GM19238 (cell line): ENCODE results near the gene AP3D1.
"Not testable (repeated sequence)": the region's sequence is repeated elsewhere in the genome, so short reads cannot be mapped to it uniquely, and the experiment has no call there.

ENCODE experiments used
- DNase-seq: peaks from one replicate; pipeline ENCODE4 v3.0.0; 2011; ENCODE audit warnings: low spot score; ENCODE audit not compliant: insufficient read length

Gene AP3D1

DNA sequence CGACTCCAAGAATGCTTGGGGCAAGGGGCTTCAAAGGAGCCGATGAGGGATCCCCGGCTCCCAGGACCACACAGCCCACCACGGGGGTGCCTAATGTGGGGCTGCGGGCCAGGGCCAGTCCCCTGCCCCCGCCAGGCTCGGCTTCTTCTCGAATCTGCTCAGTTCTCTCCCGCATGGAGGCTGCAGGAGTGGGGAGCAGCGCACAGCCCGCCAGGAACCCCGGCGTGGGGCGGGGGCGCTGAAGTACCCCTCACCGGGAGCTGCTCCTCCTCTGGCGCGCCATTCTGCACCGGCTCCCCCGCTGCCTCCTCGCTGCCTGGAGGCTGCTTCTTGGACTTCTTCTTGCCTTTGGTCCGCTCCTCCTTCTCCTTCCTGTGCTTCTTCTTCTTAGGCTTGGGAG lies 39.9 kb downstream of the AP3D1 start:
- no peak for DNase-seq

DNA sequence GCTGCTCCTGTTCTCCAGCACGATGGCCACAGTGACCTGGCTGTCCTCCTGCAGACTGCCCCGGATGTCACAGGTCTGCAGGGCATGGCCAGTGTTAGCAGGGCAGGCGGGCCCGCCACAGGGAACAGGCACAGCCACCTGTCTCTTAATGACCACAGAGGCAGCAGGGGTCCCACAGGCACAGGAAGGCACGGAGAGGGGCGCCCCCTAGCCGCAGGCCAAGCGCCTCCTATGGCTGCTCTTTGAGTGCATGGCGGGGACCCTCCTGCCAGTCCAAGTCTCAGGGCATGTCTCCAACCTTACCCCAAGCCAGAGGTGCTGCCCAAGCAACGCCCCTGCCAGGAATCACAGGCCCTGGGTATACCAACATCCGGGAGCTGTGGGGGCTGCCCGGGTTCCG lies 40.5 kb downstream of the AP3D1 start:
- no peak for DNase-seq

DNA sequence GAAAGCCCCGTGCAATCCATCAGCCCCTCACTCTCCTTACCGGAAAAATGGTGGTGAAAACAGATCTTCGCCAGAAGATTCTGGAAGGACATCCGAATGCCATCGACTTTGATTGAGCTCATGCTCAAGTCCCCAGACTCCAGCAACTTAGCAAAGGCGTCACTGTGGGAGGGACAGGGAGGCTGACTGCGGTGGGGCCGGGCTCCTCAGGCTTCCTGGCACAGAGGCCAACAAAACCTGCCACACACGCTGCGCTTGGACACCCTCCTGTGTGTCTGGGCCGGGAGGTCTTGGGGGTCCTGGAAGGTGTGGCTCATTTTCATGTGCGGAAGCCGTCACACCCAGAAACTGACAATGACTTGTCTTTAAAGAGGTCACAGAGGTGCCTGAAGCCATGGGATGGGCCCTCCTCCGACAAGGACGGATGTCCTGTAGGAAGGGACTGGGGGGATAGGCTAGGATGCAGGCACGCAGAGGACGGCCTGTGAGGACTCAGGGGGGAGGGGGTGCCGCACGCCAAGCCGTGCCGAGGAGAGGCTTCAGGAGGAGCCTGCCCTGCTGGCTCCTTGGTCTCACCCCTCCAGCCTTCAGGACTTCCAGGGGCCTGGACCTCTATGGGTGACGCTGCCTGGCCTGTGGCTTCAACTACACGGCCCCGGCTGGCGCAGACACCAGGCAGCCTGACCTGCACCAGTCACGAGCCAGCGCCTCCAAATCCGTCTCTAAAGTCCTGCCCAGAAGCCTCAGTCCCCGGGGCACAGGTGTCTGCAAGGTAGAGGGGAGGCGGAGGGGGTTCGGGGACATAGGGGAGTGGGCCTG lies 42.1 kb downstream of the AP3D1 start:
- DNase-seq, result no peak

DNA sequence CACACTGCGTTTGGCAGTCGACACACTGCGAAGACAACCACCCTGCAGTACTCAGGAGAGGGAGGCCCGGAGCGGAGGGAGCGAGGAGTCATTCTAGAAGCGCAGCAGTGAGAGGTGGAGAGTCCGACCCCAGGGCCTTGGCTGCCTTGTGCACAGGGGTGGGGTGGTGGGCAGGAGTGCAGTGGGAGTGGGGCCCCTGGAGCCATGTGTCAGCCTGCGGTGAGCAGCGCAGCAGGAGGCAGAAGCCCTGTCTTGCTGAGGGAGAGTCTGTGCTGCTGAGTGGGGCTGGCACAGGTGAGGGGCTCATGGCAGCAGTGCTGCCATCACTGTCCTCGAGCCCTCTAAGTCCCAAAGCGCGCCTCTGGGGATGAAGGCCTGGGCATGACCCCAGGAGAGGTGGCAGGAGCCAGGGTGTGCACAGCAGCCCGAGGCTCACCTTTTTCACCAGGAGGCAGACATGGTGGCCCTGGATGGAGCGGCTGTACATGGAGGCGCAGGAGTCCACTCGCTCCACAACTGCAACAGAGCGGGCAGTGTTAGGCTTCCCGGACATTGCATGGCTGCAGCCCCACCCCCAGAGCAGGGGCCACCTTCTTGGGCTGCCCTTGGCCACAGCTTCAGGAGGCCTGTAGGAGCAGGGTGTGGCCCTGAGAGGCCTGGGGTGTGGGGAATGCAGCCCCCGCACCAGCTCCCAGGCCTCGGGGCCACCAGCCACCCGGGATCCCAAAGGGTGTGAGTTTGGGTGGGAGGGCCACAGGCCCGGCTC lies 42.9 kb downstream of the AP3D1 start:
- DNase-seq, result no peak

DNA sequence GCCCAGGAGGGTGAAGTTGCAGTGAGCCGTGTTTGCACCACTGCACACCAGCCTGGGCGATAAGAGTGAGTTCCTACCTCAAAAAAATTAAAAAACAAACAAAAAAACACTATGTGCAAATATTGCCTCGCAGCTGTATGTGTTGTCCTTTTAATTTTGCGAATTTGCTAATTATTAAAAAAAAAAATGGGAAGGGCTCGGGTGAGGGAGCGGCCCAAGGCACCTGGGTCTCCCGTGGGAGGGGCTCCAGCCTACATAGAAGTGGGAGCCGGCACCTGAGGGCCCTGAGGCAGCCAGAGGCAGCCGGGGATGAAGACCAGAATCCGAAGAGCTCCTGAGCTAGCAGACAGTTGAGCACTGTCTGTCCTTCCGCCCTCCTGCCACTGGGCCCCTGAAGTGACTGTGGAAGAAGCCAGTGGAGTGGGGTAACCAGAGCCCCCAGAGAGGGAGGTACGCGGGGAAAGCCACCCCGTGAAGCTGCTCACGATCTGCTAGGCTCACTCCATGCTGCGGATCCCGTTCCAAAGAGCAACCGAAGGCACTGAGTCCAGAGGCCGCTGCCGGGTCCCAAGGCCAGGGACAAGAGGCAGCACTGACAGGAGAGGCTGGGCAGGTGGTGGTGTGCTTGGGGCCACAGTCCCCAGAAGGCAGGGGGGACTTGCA lies 48.2 kb downstream of the AP3D1 start:
- no peak for DNase-seq

DNA sequence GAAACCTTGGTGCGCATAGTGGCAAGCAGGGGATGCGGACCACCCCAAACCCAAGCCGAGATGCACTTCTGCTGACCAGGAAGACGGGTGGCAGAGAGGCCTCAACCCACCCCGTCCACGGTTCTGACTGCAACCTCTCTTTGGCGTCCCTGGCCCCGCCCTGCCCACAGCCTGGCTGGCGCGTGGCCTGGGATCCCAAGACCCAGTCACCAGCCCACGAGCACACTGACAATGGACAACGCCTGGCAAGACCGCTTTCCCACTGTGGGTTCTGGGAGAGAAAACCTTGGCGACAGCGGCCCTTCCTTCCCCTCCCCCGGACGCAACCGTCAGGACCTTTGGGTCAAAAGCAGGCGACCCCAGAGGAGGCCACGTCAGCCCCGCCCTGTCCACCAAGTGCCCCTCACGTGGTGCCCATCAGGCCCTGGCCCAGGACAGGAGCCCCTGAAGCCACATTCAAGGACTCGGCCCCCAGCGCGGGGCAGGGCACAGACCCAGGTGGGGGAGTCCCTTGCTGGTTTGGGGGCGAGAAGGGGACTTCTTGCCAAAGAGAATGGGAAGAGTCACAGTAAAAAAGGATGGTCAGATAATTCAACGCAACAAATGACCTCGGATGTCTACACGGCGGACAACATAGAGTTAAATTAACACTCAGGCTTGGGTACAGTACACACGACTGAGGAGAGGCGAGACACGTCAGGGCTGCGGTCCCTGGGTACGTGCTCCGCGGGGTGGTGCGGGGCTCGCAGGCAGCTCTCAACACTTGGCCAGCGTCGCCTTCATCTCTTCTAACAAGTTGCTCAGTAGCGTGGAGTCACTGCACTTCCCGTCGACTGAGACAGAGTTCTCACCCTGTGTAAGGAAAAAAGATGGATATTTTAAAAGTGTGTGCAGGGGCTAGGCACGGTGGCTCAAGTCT lies 49.7 kb downstream of the AP3D1 start:
- DNase-seq, result no peak

DNA sequence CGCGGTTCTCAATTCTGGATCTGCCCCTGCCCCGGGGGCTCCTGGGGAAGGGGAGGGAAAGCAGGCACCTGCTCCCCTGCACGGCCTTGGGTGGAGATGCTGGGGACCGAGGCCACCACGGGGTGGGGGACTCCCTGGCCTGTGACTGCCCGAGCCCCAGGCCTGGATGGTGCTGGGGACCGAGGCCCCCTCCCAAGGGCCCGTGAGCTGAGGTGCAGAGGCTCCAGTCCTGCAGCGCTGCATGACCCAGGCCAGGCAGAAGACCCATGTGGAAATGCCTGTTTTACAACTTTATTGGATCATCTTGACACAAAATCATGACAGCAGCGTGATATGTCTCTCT lies 50.7 kb downstream of the AP3D1 start:
- no peak for DNase-seq

DNA sequence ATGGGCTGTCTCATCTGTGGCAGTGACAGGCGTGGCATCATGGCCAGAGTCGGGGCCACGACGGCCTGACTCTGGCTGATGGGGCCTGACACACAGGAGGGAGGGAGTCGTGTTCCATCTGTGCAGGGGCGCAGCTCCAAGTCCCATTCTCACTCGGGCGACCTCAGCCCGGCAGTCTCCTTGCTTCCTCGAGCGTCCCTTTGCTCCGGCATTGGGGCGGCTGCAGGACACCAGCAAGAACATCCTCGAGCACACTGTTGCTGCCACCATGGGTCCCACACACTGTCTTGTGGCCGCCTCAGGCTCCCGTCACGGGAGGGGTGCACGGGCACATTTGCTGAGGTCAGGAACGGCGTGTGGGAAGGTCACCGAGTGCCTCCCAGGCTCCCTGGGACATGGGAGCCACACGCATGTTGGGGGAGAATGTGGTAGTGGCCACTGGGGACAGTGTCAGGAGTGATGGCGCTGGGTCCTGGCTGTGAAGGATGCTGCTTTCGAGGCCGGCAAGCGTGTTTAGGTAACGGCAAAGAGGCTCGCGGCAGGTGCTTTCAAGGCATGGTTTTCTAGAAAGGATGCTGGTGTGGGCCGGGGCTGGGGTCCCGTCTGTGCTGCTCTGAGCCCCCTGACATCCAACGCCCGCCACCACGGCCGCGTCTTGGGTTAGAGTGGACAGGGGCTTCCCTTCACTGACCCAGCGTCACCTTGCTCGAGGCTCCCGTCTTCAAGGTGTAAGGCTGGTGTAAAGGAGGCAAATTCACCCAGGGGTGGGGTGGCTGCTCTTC lies 51.2 kb downstream of the AP3D1 start:
- no peak for DNase-seq

DNA sequence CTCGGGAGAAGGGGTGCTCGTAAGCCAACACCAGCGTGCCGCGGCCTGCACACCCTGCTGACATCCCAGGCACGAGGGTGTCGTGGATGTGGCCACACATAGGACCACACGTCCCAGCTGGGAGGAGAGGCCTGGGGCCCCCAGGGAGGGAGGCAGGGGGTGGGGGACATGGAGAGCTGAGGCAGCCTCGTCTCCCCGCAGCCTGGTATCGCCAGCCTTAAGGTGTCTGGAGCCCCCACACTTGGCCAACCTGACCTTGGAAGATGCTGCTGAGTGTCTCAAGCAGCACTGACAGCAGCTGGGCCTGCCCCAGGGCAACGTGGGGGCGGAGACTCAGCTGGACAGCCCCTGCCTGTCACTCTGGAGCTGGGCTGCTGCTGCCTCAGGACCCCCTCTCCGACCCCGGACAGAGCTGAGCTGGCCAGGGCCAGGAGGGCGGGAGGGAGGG lies 52.3 kb downstream of the AP3D1 start:
- DNase-seq, result no peak

DNA sequence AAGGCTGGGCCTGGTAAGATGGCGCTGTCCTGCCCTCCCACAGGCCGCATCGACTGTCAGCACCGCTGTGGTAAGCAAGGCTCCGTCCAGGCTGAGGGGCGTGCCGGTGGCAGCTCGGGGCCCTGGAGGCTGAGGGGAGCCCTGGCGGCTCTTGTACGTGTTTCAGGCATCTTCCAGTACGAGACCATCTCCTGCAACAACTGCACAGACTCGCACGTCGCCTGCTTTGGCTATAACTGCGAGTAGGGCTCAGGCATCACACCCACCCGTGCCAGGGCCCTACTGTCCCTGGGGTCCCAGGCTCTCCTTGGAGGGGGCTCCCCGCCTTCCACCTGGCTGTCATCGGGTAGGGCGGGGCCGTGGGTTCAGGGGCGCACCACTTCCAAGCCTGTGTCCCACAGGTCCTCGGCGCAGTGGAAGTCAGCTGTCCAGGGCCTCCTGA lies 53.5 kb downstream of the AP3D1 start:
- no peak for DNase-seq

DNA sequence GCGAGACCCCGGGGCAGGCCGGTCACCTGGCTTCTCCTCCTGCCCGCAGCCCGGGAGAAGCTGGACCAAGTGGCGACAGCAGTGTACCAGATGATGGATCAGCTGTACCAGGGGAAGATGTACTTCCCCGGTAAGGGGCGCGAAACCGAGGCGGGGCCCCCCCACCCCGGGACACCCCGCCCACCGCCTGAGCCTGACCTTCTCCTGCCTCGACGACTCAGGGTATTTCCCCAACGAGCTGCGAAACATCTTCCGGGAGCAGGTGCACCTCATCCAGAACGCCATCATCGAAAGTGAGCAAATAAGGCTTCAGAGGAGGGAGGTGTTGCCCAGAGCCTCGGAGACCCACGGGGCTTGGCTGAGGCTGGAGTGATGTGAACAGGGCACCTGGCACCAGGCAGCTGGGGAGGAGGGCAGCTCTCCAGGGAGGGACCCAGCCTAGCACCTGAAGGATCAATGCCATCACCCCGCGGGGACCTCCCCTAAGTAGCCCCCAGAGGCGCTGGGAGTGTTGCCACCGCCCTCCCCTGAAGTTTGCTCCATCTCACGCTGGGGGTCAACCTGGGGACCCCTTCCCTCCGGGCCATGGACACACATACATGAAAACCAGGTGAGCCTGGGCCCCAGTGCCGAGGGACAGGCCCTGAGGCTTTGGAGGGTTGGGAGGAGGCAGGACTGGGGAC lies 54.0 kb downstream of the AP3D1 start:
- no peak for DNase-seq

DNA sequence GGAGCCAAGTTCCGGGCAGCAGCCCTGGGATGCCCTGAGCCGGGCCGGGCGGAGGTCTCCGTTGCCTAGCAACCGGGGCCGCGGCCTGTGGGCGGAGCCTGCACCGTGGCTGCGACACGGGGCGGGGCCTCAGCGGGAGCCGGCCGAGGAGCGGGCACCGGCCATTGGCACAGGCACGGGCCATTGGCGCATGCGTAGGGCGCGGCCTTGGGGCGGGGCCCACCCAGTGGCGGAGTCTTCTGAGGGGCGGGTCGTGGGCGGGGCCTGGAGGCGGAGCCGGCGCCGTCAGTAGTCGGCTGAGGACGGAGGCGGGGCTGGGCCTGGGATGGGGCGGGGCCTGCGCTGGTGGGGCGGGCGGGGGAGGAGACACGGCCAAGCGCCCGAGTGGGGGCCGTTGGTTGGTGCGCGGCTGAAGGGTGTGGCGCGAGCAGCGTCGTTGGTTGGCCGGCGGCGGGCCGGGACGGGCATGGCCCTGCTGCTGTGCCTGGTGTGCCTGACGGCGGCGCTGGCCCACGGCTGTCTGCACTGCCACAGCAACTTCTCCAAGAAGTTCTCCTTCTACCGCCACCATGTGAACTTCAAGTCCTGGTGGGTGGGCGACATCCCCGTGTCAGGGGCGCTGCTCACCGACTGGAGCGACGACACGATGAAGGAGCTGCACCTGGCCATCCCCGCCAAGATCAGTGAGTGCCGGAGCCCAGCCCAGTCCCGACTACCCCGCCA lies 54.7 kb downstream of the AP3D1 start, which contains the start of gene IZUMO4:
Gene IZUMO4 (plus strand): TSS at position 436 of the 723 bp plus-strand sequence. CDS start 31 bp downstream, at position 467.
- DNase-seq, result peak; percentile 97

DNA sequence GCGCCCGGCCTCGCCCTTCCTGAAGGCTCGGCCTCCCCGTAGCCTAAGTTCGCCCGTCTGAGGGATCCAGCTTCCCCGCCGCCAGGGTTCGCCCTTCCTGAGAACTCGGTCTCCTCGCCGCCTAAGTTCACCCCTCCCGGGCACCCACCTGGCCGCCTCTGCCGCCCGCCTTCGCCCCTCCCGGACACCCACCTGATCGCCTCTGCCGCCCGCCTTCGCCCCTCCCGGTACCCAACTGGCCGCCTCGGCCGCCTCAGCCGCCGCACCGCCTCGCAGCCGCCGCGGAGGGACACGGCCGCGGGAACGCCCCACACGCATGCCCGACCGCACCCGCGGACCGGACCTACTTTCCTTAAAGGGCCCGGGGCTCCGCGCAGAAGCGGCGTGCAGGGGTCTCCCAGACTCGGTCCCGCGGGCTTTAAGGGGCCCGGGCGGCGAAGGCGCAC lies 55.3 kb downstream of the AP3D1 start, which contains the start of gene MOB3A:
Gene MOB3A (minus strand): TSS at position 293 of the 446 bp plus-strand sequence. CDS start 17,766 bp downstream, outside the sequence.
- peak; percentile 72 for DNase-seq

DNA sequence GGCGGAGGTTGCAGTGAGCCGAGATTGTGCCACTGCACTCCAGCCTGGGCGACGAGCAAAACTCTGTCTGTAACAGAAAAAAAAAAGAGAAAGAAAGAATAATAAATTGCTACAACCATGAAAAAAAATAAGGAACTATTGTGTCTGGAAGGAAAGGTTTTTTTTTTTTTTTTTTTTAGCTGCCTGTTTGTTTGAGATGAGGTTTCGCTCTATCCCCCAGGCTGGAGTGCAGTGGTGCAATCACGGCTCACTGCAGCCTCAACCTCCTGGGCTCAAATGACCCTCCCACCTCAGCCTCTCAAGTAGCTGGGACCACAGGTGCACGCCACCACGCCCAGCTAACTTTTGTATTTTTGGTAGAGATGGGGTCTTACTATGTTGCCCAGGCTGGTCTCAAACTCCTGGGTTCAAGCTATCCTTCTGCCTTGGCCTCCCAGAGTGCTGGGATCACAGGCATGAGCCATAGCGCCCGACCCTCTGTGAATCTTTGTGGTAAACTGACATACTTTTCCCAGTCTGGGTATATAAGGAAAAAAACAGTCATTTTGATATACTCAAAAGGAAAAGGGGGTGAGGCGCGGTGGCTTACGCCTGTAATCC lies 59.3 kb downstream of the AP3D1 start:
- DNase-seq, result not testable (repeated sequence)

DNA sequence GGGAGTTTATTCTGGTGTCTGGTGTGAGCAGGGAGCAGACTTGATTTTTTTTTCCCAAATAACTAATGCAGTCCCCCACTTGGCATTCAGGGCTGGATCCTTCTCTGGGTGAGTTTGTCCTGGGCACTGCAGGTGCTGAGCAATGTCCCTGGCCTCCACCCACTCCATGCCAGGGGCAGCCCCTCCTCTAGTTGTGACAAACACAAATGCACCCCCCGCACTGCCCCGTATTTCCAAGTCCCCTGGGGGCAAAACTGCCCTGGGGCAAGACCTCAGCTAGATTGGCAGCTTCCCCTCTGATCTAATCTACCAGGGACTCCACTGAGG lies 61.7 kb downstream of the AP3D1 start:
- DNase-seq, result no peak

DNA sequence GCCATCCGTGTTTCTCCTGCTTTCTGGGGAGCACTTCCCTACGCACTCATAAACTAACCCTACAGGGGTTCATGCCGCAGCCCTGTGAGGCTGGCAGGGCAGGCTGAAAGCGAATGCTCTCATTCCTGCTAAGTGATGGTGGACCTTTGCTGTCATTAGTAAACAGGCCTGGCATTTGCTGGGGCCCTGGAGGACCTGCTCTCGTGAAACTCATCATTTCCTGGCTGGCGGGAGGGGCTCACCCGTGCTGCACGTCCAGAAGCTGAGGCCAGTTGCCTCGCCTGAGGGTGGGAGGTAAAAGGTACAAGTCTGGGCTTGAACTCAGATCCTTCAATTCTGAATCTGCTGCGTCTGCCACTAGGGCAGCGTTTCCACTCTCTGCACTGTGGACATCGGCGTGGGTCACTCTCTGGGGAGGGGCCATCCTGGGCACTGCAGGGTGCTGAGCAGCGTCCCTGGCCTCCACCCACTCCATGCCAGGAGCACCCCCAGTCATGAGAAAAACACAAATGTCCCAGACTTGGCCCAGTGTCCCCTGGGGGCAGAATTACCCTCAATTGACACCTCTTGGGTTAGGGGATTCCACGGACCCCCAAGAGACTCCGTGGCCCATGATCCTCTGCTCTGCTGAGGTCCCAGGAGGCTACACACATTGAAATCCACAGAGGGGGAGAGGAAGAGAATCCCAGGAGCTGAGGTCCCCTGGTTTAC lies 62.2 kb downstream of the AP3D1 start:
- no peak for DNase-seq

DNA sequence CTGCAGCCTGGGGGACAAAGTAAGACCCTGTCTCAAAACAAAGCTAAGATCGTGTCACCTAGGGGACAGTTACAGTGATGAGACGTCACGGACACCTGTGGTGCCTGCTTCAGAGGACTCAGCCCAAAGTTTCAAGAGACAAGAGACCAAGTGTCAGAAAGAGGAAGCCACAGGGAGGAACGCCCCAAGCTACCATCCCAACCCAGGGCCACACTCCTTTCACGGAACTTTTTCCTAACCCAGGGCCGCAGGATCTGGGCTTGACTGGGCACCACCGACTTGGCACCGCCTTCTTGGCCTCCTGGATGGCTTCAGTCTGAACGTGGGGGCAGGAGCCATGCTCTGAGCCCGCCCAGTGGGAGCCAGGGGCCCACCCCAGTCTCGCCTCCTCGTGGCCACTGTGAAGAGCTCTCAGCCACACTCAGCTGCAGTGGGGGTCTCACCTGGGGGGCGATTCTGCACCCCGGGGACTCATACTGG lies 63.7 kb downstream of the AP3D1 start:
- DNase-seq, result no peak
